Activated effector memory CD4-positive, alpha-beta T cell treated with anti-CD3 and anti-CD28 coated beads, Interleukin-2, amount 50 U/mL, for 16 hours (primary cell): ENCODE data around the gene OR52R1.
"Not testable (repeated sequence)": the region's sequence is repeated elsewhere in the genome, so short reads cannot be mapped to it uniquely, and the experiment has no call there.

Source experiments
- DNase-seq: peaks from one replicate; pipeline ENCODE4 v3.0.0-alpha.2; 2020

The OR52R1 gene

DNA sequence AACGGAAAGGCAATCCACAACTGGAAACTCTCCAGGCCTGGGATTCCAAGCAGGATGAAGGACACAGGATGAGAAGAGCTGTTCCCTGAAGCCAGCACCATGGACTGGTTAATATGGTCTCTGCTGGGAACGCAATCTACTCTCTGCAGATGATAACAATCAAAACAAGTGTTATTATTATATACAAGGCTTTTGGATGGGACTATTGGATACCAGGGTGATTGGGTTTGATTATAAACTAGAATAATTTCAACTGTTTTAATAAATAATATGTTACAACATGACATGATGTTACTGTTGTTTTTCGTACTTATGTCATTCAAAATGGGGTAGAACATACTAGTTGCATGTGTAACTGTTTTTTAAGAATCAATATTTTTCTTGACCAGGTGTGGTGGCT, at the start of gene OR52R1:
Gene OR52R1 (minus strand): TSS at position 101 of the 400 bp plus-strand sequence. CDS start 0 bp downstream, at position 101.
- no peak for DNase-seq

DNA sequence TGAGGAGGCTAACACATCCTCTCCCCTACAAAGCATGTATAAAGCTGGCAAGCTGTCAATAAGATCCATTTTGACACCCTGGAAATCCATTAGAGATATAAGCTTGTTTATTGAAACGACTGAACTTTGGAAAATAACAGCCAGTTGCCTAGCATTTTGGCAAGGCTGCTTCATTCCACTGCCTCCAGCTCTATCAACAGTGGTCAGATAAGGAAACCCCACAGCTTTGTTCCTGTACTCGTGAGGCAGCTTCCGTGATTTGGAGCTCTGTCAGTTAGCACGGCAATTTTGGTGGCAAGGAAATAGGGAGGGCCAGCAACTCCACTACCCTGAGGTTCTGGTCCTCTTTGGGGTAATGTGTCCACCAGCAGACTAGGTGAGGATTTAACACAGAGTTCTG, 46.9 kb upstream of the OR52R1 start:
- no peak for DNase-seq

DNA sequence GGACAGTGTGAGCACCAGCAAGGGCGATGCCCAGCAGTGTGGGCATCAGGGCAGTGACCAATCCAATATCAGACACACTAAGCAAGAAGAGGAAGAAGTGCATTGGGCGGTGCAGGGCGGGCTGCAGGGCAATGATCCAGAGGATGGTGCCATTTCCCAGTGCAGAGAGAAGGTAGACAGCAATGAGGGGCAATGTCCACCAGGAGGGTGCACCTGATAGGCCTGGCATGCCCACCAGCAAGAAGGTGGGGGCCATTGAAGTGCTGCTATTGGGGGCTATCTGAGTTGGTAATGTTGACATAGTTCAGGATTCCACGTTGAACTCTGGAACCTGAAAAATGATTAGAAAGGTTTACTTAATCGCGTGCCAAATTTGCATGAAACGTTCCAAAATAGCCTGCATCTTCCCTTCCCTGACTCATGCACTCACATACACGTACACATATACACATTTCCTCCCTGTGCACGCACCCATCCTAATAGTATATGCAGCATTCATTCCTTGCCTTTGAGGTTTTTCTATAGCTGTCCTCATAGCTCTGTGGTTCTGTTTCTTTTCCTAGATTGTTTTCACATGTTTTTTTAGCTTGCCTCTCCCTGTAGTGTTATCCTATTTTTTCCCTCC, 44.8 kb upstream of the OR52R1 start, which contains the start of gene OR51S1:
Gene OR51S1 (minus strand): TSS at position 301 of the 625 bp plus-strand sequence. CDS start 0 bp downstream, at position 301.
- DNase-seq = no peak

DNA sequence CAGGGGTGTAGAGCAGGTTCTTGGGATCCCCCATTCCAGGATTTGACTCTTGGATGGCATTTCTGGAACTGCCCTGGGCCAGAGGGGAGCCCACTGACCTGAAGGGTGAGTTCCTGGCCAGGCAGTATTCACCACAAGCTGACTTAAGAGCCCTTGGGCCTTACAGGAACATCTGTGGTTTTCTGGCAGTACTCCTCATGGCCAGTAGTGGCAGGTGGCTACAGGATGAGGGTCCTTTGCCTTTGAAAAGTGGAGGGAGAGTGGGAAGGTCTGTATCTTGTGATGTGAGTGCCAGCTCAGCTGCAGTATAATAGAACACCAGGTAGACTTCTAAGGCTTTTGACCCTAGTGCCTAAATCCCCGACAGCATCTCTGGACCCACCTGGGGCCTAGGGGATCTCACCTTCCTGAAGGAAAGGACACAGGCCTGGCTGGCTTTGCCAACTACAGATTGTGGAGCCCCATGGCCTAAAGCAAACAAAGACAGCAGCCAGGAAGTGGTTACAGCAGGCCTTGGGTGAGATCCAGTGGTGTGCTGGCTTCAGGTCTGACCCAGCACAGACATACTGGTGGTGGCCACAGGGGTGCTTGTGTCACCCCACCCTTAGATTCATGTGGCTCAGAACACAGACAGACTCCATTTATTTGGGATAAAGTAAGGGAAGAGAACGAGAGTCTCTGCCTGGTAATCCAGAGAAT, 35.8 kb upstream of the OR52R1 start:
- DNase-seq = no peak

DNA sequence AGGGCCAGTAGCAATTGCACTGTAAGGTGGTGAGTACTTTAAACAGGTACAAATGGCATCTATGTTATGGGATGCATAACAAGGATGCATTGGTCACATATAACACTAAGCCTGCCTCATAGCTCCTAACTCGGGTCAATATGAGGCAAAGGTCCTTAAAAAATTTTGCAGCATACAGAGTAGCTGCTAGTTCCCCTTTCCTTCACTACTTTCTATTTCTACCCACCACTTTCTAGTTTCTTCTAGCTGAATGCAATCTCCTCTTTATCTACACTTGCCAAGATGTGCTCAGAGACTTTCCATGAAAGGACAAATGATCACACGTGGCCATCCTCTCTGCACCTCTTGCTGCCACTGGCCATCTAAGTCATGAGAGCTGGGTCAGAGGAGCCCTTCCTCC, 26.7 kb upstream of the OR52R1 start:
- no peak for DNase-seq

DNA sequence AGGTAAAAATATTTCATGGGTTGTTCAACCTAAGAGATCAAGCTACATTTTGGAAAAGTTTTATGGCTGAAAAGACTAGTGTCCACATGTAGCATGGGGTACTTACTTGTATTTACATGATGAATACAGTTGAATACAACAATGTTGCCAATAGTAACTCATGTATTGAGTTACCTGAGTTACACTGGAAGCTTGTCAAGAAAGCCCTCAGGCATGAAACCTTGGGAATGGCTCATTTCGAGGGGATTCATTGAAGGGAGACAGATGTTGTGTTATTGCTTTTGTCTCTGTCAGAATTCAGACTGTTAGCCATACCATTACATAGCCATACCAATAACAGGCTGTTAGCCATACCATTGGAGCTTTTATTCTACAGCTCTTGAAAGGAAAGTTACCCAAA, 26.2 kb upstream of the OR52R1 start:
- no peak for DNase-seq

DNA sequence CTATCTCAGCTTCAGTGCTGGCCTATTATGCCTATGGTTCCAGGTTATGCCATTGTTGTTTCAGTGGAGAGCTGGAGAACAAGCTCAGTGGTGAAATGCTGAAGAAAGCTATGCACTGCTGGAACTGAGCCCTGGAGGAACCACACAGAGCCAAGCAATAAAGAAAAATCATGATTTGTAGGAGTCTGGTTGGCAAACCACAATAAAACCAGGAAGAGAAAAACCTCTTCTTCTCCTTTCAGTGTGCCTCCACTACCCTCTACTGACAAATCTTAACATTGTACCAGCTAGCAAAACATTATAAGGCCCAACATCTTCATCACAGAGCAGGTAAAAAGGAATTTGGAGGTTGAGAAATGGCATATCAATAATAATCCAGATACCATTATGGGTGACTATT, 22.2 kb upstream of the OR52R1 start:
- no peak for DNase-seq

DNA sequence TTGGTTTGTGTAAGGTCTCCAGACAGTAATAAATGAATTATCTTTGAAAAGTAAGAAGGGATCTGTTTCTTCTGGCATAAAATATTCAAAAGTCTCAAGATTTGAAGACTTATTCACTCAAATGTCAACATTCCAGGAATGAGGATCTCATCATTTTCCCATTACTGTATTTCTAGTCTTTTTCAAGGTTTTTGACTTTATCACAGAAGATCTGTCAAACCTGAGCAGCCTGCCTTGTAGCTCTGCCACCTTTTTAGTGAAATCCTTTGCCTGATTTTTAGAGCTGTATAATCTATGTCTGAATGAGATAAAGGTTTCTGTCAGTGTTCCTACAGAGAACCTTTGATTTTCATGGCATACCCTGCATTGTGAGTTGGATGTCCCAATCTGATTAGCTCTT, 21.0 kb upstream of the OR52R1 start:
- DNase-seq = no peak

DNA sequence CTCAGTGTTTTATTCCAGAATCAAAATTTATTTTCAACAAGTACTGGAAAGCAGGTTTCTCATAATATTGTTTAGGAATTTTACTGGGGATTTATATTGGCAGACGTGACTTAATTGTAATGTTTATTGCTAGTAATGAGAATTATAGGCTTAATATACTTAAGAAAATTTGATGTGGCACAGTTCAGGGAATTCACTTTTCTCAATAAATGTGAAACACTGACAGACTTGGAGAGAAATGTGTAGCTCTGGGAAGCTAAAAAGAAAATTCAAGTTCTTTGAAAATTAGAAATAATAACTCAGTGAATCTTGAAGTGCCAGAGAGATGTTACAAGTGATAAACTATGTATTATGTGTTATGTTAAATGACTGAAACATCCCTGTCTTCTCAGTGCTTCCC, 16.8 kb upstream of the OR52R1 start, which contains the start of gene OR51F2:
Gene OR51F2 (plus strand): TSS at position 301 of the 400 bp plus-strand sequence. CDS start 101 bp downstream, outside the sequence.
- no peak for DNase-seq

DNA sequence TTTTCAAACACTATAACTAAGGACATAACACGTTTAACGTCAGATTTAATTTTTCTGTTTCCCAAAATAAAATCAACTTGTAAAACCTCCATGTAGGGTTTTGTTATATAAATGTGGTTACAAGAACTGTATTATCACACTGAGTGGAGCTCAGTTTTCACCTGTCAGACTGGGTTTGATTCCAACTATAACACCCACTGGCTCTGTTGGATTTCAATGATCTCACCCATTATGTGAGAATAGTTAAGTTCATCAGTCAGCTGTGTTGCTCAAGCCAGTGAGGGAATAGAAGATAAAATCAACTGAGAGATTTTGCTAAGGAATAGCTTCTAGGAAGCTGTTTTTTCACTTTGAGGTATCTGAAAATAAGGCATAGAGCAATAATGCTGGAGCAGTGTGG, 5.1 kb upstream of the OR52R1 start:
- DNase-seq = no peak

DNA sequence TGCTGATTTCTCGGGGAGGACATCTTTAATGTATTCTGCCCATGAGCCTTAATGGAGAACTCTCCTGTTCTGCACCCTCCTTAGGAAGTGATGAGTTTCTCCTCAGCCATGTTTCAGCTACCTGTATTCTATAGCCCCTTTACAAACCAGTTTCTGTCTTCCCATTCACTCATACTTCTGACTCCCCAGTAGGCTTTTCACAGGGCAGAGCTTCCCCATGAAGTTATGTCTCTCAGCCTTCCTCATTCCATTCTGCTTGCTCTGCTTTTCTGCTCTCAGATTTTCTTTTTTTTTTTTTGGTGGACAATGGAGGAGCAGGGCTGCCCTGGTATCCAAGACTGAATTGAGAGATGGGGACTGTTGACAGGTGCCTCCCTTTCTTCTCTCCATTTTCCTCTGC, 4.3 kb upstream of the OR52R1 start:
- DNase-seq = no peak

DNA sequence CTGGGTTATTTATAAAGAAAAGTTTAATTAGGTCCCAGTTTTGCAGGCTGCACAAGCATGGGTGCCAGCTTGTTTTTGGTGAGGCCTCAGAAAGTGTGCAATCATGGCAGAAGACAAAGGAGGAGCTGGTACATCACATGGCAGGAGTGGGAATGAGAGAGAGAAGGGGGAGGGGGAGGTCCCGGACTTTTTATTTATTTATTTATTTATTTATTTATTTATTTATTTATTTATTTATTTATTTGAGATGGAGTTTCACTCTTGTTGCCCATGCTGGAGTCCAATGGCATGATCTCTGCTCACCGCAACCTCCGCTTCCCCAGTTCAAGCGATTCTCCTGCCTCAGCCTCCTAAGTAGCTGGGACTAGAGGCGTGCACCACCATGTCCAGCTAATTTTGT, 2.9 kb downstream of the OR52R1 start:
- not testable (repeated sequence) for DNase-seq

DNA sequence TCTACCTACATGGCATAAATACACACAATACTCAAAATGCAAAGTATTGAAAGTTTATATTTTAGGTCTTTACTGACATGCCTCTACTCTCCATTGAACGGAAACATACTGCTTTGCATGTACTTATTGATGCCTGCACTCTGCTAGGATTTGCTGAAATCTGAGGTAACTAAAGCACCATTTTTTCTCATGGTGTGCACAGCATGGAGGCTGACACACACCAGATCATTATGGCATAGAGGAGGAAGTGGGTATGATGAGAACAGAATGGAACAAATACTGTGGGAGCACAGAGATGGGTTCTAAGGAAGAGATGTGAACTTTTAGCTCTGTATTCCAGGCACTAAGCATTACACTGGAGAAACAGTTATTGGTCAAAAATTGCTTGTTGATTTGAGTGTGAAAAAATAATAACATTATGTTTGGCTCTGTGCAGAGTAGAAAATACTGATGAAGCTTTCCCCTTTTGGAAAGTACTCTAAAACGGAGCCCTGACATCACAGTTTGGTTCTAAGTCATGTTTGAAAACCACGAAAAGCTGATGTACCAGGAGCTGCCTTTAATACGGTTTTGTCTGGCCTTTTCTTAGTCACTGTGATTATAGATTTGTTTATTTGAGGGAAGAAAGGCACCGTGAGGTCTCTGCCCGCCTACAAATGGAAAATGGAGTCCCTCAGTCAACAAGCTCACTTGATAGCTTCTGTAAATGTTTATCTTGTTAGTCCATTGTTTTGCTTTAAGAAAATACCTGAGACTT, 5.6 kb downstream of the OR52R1 start:
- DNase-seq = no peak

DNA sequence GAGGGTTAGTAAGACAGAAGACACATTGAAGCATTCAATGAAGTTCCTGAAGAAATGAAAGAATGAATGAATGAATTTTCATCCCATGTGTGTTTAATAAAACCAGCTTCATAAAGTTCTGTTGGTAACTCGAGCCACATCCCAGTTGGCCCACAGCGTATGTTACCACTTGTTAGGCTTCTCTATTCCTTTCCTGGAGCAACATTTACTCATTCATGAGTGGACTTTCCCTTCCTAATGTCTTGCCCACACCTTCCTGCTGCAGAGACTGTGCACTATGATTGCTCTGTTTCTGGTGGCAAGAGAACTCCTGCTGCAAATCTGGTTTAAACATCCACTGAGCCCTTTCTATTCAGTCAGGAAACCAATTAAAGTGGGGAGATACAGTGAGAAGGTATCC, 7.0 kb downstream of the OR52R1 start:
- DNase-seq = no peak

DNA sequence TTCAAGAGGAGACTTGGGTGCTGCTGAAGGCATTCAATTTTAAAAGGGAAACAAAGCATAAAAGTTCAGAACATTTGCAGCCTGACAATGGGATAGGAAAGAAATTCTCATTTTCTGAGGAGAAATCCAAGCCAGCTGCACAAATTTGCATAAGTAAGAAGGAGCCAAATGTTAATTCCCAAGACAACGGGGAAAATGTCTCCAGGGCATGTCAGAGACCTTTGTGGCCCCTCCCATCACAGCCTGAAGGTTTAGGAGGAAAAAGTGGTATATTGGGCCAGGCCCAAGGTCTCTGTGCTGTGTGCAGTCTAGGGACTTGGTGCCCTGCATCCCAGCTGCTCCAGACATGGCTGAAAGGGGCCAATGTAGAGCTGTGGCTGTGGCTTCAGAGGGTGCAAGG, 21.7 kb downstream of the OR52R1 start:
- DNase-seq = no peak

DNA sequence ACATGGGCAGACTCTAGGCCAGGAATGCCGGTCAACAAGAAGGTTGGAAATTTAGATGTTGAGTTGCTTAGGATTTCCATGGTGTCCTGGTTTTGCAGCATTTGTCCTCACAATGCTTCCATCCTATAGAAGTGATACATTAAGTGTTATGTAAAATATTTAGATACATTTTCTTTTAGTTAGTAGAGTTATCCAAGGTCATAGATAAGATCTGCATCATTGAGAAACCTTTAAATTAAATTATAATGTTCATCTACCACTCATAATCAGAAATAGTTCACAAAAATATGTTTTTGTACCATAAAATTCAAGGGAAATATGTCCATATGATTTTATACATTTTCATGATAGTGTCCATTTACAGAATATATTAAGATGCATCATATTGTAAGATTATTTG, 34.3 kb downstream of the OR52R1 start, which contains the start of gene OR51F1:
Gene OR51F1 (minus strand): TSS at position 101 of the 400 bp plus-strand sequence. CDS start 0 bp downstream, at position 101.
- DNase-seq = no peak

DNA sequence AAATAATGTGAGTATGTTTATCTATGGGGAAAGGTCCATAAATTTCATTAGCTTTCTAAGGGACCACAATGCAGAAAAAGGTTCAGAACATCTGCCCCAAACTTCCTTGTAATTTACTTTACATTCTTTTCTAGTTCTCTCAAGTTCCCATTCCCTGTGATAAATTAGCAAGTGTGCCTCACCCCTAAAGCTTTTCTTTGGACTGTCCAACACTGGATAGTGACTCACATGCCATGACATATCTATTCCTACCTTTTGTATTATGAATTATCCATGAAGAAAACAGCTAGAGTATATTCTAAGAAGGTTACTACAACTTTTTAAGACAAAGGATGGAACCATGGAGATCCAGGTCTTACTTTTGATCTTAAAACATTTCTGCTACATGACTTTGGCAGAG, 36.1 kb downstream of the OR52R1 start:
- no peak for DNase-seq

DNA sequence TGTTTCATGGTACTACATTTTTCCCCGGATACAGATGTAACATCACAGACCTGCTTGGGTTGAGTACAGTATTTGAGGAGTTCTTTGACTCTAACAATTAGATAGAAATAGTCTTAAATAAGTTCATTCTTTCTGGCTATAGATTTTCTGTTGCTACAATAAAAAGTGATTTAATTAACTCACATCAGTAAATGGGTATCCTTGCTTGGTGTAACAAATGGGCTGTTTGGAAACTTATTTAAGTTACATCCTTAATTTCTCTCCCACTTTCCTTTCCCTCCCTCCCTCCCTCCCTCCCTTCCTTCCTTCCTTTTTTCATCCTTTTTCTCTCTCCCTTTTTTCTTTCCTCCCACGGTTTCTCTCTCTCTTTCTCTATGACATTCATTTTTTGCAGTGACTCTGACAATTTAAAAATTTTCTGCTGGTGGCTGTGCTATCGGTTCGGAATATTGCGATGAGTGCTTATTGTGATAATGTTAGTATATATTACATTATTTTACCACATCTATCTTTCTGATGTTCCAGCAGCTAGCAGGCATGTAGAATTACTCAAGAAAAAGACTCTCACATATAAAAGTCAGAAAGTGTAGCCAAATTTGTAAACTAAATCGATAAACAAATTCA, 37.6 kb downstream of the OR52R1 start:
- no peak for DNase-seq

DNA sequence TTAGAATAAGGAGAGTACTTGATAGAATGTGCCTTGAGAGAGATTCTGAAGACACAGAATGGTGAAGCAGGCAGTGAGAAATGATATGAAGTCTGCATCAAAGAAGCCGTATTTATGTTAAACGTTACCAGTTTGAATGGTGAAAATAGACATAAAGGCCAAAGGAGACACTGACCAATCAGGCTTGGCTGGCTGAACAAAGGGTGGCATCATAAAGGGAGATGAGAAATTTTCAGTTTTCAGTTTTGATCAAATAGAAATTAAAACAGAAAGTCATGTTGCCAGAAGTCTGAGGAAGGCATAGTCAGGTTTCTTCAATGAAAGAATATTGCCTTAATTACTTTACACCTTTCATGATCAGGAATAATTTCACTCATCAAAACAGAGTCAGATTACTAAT, 41.1 kb downstream of the OR52R1 start:
- DNase-seq = no peak
